Upper lobe of right lung (tissue), 1 donor: ENCODE data around the gene PPEF1. TPM values are rescaled to one million over a fixed set of nuclear protein-coding genes. Genes with fewer than 3 reads are reported as not detected.
"Not testable (repeated sequence)": the region's sequence is repeated elsewhere in the genome, so short reads cannot be mapped to it uniquely, and the experiment has no call there.

ENCODE experiments used
- ATAC-seq: fragments of 200-7000 bp; cut with Tn5 transposase; one replicate; pipeline ENCODE4 v1.9.1; 2020; ENCODE audit warnings: mild to moderate bottlenecking, moderate library complexity
- DNase-seq: peaks from one replicate; pipeline ENCODE4 v3.0.0-alpha.2; 2020
- H3K27ac ChIP-seq: fragments of 200-600 bp; one replicate; pipeline ENCODE4 v1.8.0; 2022
- H3K27me3 ChIP-seq: fragments of 200-600 bp; one replicate; pipeline ENCODE4 v1.8.0; 2022; ENCODE audit warnings: mild to moderate bottlenecking
- H3K36me3 ChIP-seq: fragments of 200-600 bp; one replicate; pipeline ENCODE4 v1.8.0; 2022
- H3K4me1 ChIP-seq: fragments of 200-600 bp; one replicate; pipeline ENCODE4 v1.8.0; 2022
- H3K4me3 ChIP-seq: fragments of 200-600 bp; one replicate; pipeline ENCODE4 v1.8.0; 2022; ENCODE audit warnings: mild to moderate bottlenecking
- H3K9me3 ChIP-seq: fragments of 200-600 bp; one replicate; pipeline ENCODE4 v1.8.0; 2022
- intact Hi-C: fragments of 100-400 bp; cut with DNase I; formaldehyde crosslinking; loops from one replicate; pipeline ENCODE4 v1.11.0; 2022
- total RNA-seq: library from RNA; stranded (reverse); fragmentation: NEBNext Ultra II Directional; extraction: Animal tissue kit (Norgen Biotek cat#: 25700); gene quantifications from one replicate; pipeline ENCODE4 v1.2.1, GENCODE V29; 2021
- TF ChIP-seq, protein P1 (sequence below): fragments of 200-600 bp; IDR thresholded peaks from one replicate; pipeline ENCODE4 v1.8.0; 2022; ENCODE audit warnings: antibody characterized with exemption
- donor health status: DM: no; HTN: yes; CAD: no; lungs with severe emphysema.

The PPEF1 gene
- total RNA-seq, 1 donor from 2014 or later: 1.1 TPM

- Histone ChIP-seq H3K36me3 (no peaks in the 10 kb centered on the region), H3K4me3 (no peak overlapping the region), H3K27ac (no peak overlapping the region), H3K4me1 (no peaks in the 10 kb centered on the region), H3K9me3 (no peaks in the 10 kb centered on the region), H3K27me3 (no peaks in the 10 kb centered on the region)
- ATAC-seq: no peak
- DNase-seq: no peak
- intact Hi-C loops: no loop called here
- TF ChIP-seq, protein P1, sequence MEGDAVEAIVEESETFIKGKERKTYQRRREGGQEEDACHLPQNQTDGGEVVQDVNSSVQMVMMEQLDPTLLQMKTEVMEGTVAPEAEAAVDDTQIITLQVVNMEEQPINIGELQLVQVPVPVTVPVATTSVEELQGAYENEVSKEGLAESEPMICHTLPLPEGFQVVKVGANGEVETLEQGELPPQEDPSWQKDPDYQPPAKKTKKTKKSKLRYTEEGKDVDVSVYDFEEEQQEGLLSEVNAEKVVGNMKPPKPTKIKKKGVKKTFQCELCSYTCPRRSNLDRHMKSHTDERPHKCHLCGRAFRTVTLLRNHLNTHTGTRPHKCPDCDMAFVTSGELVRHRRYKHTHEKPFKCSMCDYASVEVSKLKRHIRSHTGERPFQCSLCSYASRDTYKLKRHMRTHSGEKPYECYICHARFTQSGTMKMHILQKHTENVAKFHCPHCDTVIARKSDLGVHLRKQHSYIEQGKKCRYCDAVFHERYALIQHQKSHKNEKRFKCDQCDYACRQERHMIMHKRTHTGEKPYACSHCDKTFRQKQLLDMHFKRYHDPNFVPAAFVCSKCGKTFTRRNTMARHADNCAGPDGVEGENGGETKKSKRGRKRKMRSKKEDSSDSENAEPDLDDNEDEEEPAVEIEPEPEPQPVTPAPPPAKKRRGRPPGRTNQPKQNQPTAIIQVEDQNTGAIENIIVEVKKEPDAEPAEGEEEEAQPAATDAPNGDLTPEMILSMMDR: no peak
Measured at GRCh38 chrX:18757956-18758932, 50.8 kb downstream of the PPEF1 start.

- no peak overlapping the region for H3K27ac ChIP-seq
- no peaks in the 10 kb centered on the region for H3K9me3 ChIP-seq
- intact Hi-C loops: no loop called here
- H3K27me3 ChIP-seq: no peaks in the 10 kb centered on the region
- H3K36me3 ChIP-seq: no peaks in the 10 kb centered on the region
- TF ChIP-seq, protein P1: no peak
- no peak for ATAC-seq
- H3K4me3 ChIP-seq: no peak overlapping the region
- no peaks in the 10 kb centered on the region for H3K4me1 ChIP-seq
- DNase-seq: no peak
Measured at GRCh38 chrX:18761750-18762149, 54.3 kb downstream of the PPEF1 start.

GRCh38 chrX:18763106-18763505 is 55.7 kb downstream of the PPEF1 start:
- H3K27ac ChIP-seq, H3K4me1 ChIP-seq, H3K27me3 ChIP-seq, H3K4me3 ChIP-seq, H3K9me3 ChIP-seq, DNase-seq, ATAC-seq, H3K36me3 ChIP-seq, intact Hi-C loops: not testable (repeated sequence)

DNA sequence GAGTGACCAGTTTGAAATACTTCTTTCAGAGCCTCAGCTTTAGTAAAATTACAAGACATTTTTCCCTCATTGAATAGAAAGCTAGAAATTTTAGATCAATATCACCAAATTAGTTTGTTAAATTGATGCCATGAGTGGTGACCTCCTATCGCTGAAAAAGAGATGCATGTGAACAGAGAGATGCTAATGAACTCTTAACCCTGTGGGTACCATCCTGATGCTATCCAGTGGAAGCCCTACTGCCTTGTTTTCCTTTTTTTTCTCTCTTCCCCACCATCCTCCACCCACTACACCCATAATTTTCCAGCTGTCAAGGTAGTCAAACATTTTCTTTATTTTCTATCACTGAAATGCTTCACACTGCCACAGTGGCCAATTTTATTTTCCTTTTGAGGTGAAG is 61.9 kb downstream of the PPEF1 start:
- ATAC-seq (no peak), DNase-seq (no peak)
- no peaks in the 10 kb centered on the region for H3K36me3 ChIP-seq
- intact Hi-C loops: no loop called here
- TF ChIP-seq, protein P1: no peak
- H3K9me3 ChIP-seq: no peaks in the 10 kb centered on the region
- no peaks in the 10 kb centered on the region for H3K27me3 ChIP-seq
- H3K4me1 ChIP-seq: no peaks in the 10 kb centered on the region
- H3K27ac ChIP-seq: no peak overlapping the region
- H3K4me3 ChIP-seq: no peak overlapping the region

DNA sequence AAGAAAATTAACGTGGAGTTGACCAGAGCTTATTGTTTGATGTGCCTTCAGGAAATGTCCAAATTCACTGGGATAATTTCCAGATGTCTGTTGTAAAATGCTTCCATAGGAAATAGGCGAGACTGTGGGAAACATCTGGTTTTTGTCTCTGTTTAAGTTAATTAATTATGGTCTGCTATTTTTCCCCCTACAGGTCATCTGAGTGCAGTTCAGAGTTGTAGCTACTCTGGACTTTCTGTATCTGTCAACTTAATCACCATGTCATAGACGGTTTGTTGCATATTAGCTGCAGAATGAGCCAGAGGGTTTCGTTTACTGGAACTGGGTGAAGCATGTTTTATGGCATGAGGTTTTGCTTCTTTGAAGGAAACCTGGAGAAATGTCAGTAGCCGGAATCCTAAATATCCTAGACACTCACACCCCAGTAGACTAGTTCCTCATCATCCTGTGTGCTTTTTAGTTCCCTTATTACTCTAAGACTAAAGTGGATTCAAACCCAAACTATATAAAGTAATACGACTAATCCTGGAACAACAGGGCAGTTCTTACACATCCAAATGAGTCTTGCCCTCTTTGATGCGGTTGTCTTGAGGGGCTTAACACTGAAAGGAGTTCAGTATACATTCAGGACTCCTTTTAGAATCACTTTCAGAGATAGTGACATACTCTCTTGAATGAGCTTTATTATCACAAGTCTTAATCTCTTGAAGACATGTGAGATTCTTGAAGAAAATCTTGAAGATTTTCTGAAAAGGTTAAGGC is 62.5 kb downstream of the PPEF1 start:
- intact Hi-C loops: no loop called here
- no peak overlapping the region for H3K4me3 ChIP-seq
- H3K27me3 ChIP-seq: no peaks in the 10 kb centered on the region
- DNase-seq: no peak
- TF ChIP-seq, protein P1: no peak
- H3K4me1 ChIP-seq: no peaks in the 10 kb centered on the region
- H3K9me3 ChIP-seq: no peaks in the 10 kb centered on the region
- no peaks in the 10 kb centered on the region for H3K36me3 ChIP-seq
- no peak for ATAC-seq
- no peak overlapping the region for H3K27ac ChIP-seq

GRCh38 chrX:18789916-18790315 is 82.5 kb downstream of the PPEF1 start:
- no peaks in the 10 kb centered on the region for H3K27me3 ChIP-seq
- TF ChIP-seq, protein P1: no peak
- intact Hi-C loops: no loop called here
- H3K27ac ChIP-seq: no peak overlapping the region
- DNase-seq: no peak
- no peaks in the 10 kb centered on the region for H3K36me3 ChIP-seq
- H3K4me3 ChIP-seq: no peak overlapping the region
- H3K9me3 ChIP-seq: no peaks in the 10 kb centered on the region
- H3K4me1 ChIP-seq: no peaks in the 10 kb centered on the region
- ATAC-seq: no peak
